Neural progenitor cell (in vitro differentiated cells): ENCODE measurements around the gene DTNB. TPM values are rescaled to one million over a fixed set of nuclear protein-coding genes. Genes with fewer than 3 reads are reported as not detected.

ENCODE experiments used
- DNase-seq: peaks from one replicate; pipeline ENCODE4 v3.0.0-alpha.2; 2016; ENCODE audit warnings: low spot score
- H2AFZ ChIP-seq: fragments of 200-600 bp; sonication (generic); replicated peaks from 2 replicates; pipeline ENCODE4 v1.6.1; 2016; ENCODE audit warnings: antibody characterized with exemption
- H3F3A ChIP-seq: fragments of 200-600 bp; sonication (generic); 2 replicates; pipeline ENCODE4 v1.6.1; 2016; ENCODE audit warnings: antibody characterized with exemption, low read depth
- H3K27ac ChIP-seq: fragments of 200-600 bp; sonication (generic); 2 replicates; pipeline ENCODE4 v1.5.1; 2016; ENCODE audit warnings: mild to moderate bottlenecking
- H3K27me3 ChIP-seq: fragments of 200-600 bp; sonication (generic); 2 replicates; pipeline ENCODE4 v1.6.1; 2016; ENCODE audit warnings: mild to moderate bottlenecking, moderate library complexity
- H3K36me3 ChIP-seq: fragments of 200-600 bp; sonication (generic); 2 replicates; pipeline ENCODE4 v1.5.1; 2016
- H3K4me1 ChIP-seq: fragments of 200-600 bp; sonication (generic); 2 replicates; pipeline ENCODE4 v1.6.1; 2016; ENCODE audit warnings: mixed run types
- H3K4me2 ChIP-seq: fragments of 200-600 bp; sonication (generic); 2 replicates; pipeline ENCODE4 v1.6.1; 2016
- H3K4me3 ChIP-seq: fragments of 200-600 bp; sonication (generic); 2 replicates; pipeline ENCODE4 v1.5.1; 2016
- H3K79me2 ChIP-seq: fragments of 200-600 bp; sonication (generic); 2 replicates; pipeline ENCODE4 v1.6.1; 2016; ENCODE audit warnings: low read depth
- H3K9ac ChIP-seq: fragments of 200-600 bp; sonication (generic); 2 replicates; pipeline ENCODE4 v1.6.1; 2016
- H3K9me3 ChIP-seq: fragments of 200-600 bp; sonication (generic); 2 replicates; pipeline ENCODE4 v1.5.1; 2016; ENCODE audit warnings: low read depth
- H4K20me1 ChIP-seq: fragments of 200-600 bp; sonication (generic); 2 replicates; pipeline ENCODE4 v1.6.1; 2016; ENCODE audit warnings: low read depth
- H3K27ac Mint-ChIP-seq: 3 replicates; pipeline ENCODE4 v1.8.0; 2021; ENCODE audit warnings: mixed read lengths
- H3K27me3 Mint-ChIP-seq: 2 replicates; pipeline ENCODE4 v1.8.0; 2022; ENCODE audit warnings: low read depth, mild to moderate bottlenecking, inconsistent platforms, moderate library complexity, mixed read lengths; ENCODE audit not compliant: insufficient read depth
- H3K36me3 Mint-ChIP-seq: 3 replicates; pipeline ENCODE4 v1.8.0; 2021; ENCODE audit warnings: mixed read lengths
- H3K4me1 Mint-ChIP-seq: 3 replicates; pipeline ENCODE4 v1.8.0; 2021; ENCODE audit warnings: mixed read lengths
- H3K4me3 Mint-ChIP-seq: 3 replicates; pipeline ENCODE4 v1.8.0; 2021; ENCODE audit warnings: mild to moderate bottlenecking, moderate library complexity, mixed read lengths
- H3K9me3 Mint-ChIP-seq: 3 replicates; pipeline ENCODE4 v1.8.0; 2020; ENCODE audit warnings: mixed read lengths
- EZH2 ChIP-seq: fragments of 200-600 bp; sonication (generic); IDR thresholded peaks from 2 replicates; pipeline ENCODE4 v1.6.1; 2017; ENCODE audit warnings: antibody characterized with exemption, mild to moderate bottlenecking, moderate library complexity
- EZH2phosphoT487 ChIP-seq: fragments of 200-600 bp; sonication (generic); IDR thresholded peaks from 2 replicates; pipeline ENCODE4 v1.6.1; 2017; ENCODE audit warnings: antibody characterized with exemption
- total RNA-seq: library from RNA; depleted of rRNA; stranded (reverse); fragments of >200 nt; gene quantifications from 2 replicates; pipeline ENCODE4 v1.2.3, GENCODE V29; 2015; ENCODE audit warnings: low replicate concordance
- TF ChIP-seq, protein P1 (sequence below): fragments of 200-600 bp; sonication (generic); IDR thresholded peaks from 2 replicates; pipeline ENCODE4 v1.5.1; 2017; ENCODE audit warnings: antibody characterized with exemption, mild to moderate bottlenecking

Gene DTNB
- total RNA-seq, 1 donor from 2014 or later: 27.1 TPM

DNA sequence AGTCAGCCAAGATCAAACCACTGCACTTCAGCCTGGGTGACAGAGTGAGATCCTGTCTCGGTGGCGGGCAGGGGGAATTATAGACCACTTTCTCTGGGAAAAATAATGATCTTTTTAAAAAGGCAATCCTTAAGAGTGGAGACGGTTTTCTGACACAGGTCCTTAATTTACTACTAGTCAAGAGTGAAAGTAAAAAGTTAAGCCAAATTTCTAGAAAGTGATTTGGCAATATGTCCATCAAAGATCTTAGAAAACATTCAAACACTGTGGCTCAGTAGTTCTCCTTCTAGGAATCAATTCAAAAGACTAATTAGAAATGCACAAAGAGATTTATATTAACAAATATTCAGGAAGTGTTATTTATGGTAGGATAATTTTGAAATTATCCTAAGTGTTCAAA is 183.2 kb downstream of the DTNB start:
- Histone ChIP-seq H4K20me1 (no peaks in the 10 kb centered on the region), H3K4me3 (no peak overlapping the region), H3K36me3 (no peaks in the 10 kb centered on the region), H3F3A (peaks cover 6% of the 10 kb centered on the region), H3K9me3 (no peaks in the 10 kb centered on the region), H3K4me1 (peaks cover 6% of the 10 kb centered on the region), H2AFZ (no peak overlapping the region), H3K27me3 (no peaks in the 10 kb centered on the region), H3K4me2 (no peak overlapping the region), H3K27ac (no peak overlapping the region), H3K79me2 (no peaks in the 10 kb centered on the region), H3K9ac (no peak overlapping the region)
- no peak for DNase-seq
- Mint-ChIP-seq H3K36me3 (peaks cover 4% of the 10 kb centered on the region), H3K9me3 (no peaks in the 10 kb centered on the region), H3K4me1 (peaks cover 9% of the 10 kb centered on the region), H3K4me3 (no peak overlapping the region), H3K27ac (no peak overlapping the region), H3K27me3 (peaks cover 2% of the 10 kb centered on the region)
- TF ChIP-seq EZH2 (no peak), EZH2phosphoT487 (no peak)
- TF ChIP-seq, protein P1, sequence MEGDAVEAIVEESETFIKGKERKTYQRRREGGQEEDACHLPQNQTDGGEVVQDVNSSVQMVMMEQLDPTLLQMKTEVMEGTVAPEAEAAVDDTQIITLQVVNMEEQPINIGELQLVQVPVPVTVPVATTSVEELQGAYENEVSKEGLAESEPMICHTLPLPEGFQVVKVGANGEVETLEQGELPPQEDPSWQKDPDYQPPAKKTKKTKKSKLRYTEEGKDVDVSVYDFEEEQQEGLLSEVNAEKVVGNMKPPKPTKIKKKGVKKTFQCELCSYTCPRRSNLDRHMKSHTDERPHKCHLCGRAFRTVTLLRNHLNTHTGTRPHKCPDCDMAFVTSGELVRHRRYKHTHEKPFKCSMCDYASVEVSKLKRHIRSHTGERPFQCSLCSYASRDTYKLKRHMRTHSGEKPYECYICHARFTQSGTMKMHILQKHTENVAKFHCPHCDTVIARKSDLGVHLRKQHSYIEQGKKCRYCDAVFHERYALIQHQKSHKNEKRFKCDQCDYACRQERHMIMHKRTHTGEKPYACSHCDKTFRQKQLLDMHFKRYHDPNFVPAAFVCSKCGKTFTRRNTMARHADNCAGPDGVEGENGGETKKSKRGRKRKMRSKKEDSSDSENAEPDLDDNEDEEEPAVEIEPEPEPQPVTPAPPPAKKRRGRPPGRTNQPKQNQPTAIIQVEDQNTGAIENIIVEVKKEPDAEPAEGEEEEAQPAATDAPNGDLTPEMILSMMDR: no peak

DNA sequence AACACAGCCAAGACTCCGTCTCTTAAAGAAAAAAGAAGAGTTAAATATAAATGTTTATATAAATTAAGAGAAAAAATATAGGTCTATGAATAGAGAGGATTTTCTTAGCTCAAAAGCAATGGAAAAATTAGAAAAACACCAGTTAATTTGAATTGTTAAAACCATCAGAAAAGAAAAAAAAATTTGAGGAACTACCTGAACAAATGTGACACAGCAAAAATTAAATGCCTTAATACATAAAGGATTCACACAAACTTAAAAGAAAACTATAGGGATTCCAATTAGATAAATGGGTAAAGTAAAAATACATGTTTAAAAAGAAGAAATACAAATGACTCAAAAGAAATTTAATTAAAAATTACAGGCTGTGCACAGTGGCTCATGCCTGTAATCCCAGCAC is 183.7 kb downstream of the DTNB start:
- Histone ChIP-seq H3K4me1 (peaks cover 3% of the 10 kb centered on the region), H3K4me3 (no peak overlapping the region), H3K4me2 (no peak overlapping the region), H3F3A (peaks cover 3% of the 10 kb centered on the region), H3K27ac (no peak overlapping the region), H3K36me3 (no peaks in the 10 kb centered on the region), H4K20me1 (no peaks in the 10 kb centered on the region), H3K79me2 (no peaks in the 10 kb centered on the region), H2AFZ (no peak overlapping the region), H3K9me3 (no peaks in the 10 kb centered on the region), H3K27me3 (no peaks in the 10 kb centered on the region), H3K9ac (no peak overlapping the region)
- no peaks in the 10 kb centered on the region for H3K9me3 Mint-ChIP-seq
- no peak overlapping the region for H3K27ac Mint-ChIP-seq
- peaks cover 4% of the 10 kb centered on the region for H3K36me3 Mint-ChIP-seq
- H3K27me3 Mint-ChIP-seq: no peaks in the 10 kb centered on the region
- no peak for DNase-seq
- no peak for TF ChIP-seq EZH2phosphoT487
- TF ChIP-seq EZH2: no peak
- TF ChIP-seq, protein P1: no peak
- H3K4me1 Mint-ChIP-seq: peaks cover 8% of the 10 kb centered on the region
- H3K4me3 Mint-ChIP-seq: no peak overlapping the region

DNA sequence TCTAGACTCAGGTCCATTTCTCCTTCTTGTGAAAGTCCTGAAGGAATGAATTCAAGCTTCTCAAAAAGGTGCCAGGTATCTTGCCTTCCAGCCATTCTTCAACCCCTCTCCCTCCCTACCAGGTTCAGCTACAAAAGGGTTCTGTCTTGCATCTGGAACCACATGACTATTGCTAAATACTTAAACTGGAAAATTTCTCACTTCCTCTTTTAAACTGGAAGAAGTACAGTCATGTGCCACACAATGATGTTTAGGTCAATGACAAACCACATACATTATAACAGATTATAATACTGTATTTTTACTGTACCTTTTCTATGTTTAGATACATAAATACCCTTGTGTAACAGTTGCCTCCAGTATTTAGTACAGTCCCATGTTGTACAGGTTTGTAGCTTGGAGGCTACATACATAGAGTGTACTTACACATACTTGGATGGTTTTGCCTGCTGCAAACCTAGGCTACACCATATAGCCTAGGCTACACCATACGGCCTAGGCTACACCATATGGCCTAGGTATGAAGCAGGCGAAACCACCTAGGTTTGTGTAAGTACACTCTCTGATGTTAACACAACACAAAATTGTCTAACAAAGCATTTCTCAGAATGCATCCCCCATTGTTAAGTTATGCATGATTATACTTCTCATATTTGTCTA is 189.6 kb downstream of the DTNB start:
- no peak for TF ChIP-seq EZH2
- Mint-ChIP-seq H3K27me3 (no peaks in the 10 kb centered on the region), H3K27ac (no peak overlapping the region), H3K9me3 (no peaks in the 10 kb centered on the region), H3K36me3 (peaks cover 5% of the 10 kb centered on the region), H3K4me3 (no peak overlapping the region), H3K4me1 (no peaks in the 10 kb centered on the region)
- H4K20me1 ChIP-seq: no peaks in the 10 kb centered on the region
- H3K9ac ChIP-seq: no peak overlapping the region
- H3K79me2 ChIP-seq: no peaks in the 10 kb centered on the region
- H3K9me3 ChIP-seq: no peaks in the 10 kb centered on the region
- H3K4me2 ChIP-seq: no peak overlapping the region
- H3K4me3 ChIP-seq: no peak overlapping the region
- no peak overlapping the region for H3K27ac ChIP-seq
- no peaks in the 10 kb centered on the region for H3K27me3 ChIP-seq
- no peaks in the 10 kb centered on the region for H3K36me3 ChIP-seq
- H3F3A ChIP-seq: no peaks in the 10 kb centered on the region
- no peaks in the 10 kb centered on the region for H3K4me1 ChIP-seq
- H2AFZ ChIP-seq: no peak overlapping the region
- DNase-seq: no peak

DNA sequence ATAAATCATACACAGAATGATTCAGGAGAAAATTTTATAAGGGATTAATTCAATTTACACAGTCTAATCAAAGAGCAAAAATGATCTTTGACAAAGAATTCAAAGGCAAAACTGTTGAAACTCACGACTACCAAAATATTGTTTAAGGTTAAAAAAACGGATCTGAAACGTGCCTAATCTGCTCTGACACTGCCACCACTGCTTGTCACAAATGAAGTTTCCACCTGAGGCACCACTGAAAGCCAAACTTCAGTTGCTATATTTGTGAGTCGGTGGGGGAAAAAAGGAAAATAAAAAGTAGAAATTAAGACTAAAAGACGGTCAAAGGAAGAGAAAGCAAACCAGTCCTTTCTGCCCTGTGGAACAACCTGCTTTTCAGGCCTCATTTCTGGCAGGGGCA is 191.0 kb downstream of the DTNB start:
- Histone ChIP-seq H4K20me1 (no peaks in the 10 kb centered on the region), H3K9me3 (no peaks in the 10 kb centered on the region), H3K79me2 (no peaks in the 10 kb centered on the region), H3K4me2 (no peak overlapping the region), H3F3A (no peaks in the 10 kb centered on the region), H3K4me1 (no peaks in the 10 kb centered on the region), H3K27me3 (no peaks in the 10 kb centered on the region), H3K4me3 (no peak overlapping the region), H3K27ac (no peak overlapping the region), H3K36me3 (peaks cover under 1% of the 10 kb centered on the region), H2AFZ (no peak overlapping the region), H3K9ac (no peak overlapping the region)
- no peaks in the 10 kb centered on the region for H3K4me1 Mint-ChIP-seq
- no peaks in the 10 kb centered on the region for H3K9me3 Mint-ChIP-seq
- TF ChIP-seq, protein P1: no peak
- no peak for TF ChIP-seq EZH2phosphoT487
- TF ChIP-seq EZH2: no peak
- H3K4me3 Mint-ChIP-seq: no peak overlapping the region
- no peak overlapping the region for H3K27ac Mint-ChIP-seq
- no peak for DNase-seq
- H3K36me3 Mint-ChIP-seq: peaks cover 1% of the 10 kb centered on the region
- H3K27me3 Mint-ChIP-seq: no peaks in the 10 kb centered on the region
